Esophagus squamous epithelium (tissue), 4 donors: Measurements from ENCODE around the gene MAGED4.

Experiments used
- CTCF ChIP-seq, 6 experiments: fragments of 450-650 bp in 4 of 6; fragments of 200-600 bp in 2 of 6; sonication (generic) in 2 of 6; IDR thresholded peaks; one replicate each; pipeline ENCODE4 v1.5.1; 2016 to 2019; ENCODE audit warnings: antibody characterized with exemption in 6 of 6, mild to moderate bottlenecking in 4 of 6, moderate library complexity in 4 of 6
- POLR2A ChIP-seq, 4 donors: fragments of 450-650 bp; IDR thresholded peaks; one replicate each; pipeline ENCODE4 v1.6.1; 2017; ENCODE audit warnings: antibody characterized with exemption in 4 of 4, mild to moderate bottlenecking in 4 of 4, moderate library complexity in 3 of 4

GRCh38 chrX:52213276-52213675 is 28.6 kb downstream of the MAGED4 start:
- TF ChIP-seq CTCF (IDR thresholded peaks at IDR 0.05) (no peak), POLR2A (IDR thresholded peaks at IDR 0.05) (no peak)
